ENCODE measurements around the gene TMEM89. TPM values are rescaled to one million over a fixed set of nuclear protein-coding genes. Genes with fewer than 3 reads are reported as not detected.

TMEM89 gene
- total and polyA plus RNA-seq, 2 of the 13 experiments (the other 11 are each of a cell fraction or from before 2014, with no cell fraction given), result 0.31 to 0.59 TPM

GRCh38 chr3:48648188-48648850 lies 26.8 kb upstream of the TMEM89 start:
- Histone ChIP-seq H3K27ac (ENCODE audit: extremely low read length, insufficient read depth, low read length) (no peak overlapping the region), H3K27me3 (ENCODE audit: control insufficient read depth in 1 of 2, insufficient read depth in 2 of 2, low read length in 2 of 2) (no peaks in the 10 kb centered on the region), H2AFZ (ENCODE audit: low read length) (no peak overlapping the region), H4K20me1 (ENCODE audit: insufficient read depth, low read length) (no peaks in the 10 kb centered on the region), H3K4me3 (replicated peaks in 1 of 3; ENCODE audit: insufficient read depth in 1 of 3, low read depth in 2 of 3, low read length in 3 of 3) (no peak overlapping the region), H3K79me2 (ENCODE audit: insufficient read depth, low read length) (no peaks in the 10 kb centered on the region), H3K9ac (ENCODE audit: insufficient read depth, low read depth, low read length) (no peak overlapping the region), H3K4me1 (ENCODE audit: insufficient read depth, low read length) (peaks cover 10% of the 10 kb centered on the region; the same call in 1 of the 2 replicates), H3K9me3 (ENCODE audit: low read length) (no peaks in the 10 kb centered on the region), H3K36me3 (replicated peaks in 1 of 2; ENCODE audit: control insufficient read depth in 1 of 2, insufficient read depth in 2 of 2, low read length in 2 of 2) (peaks cover 0 to 3% of the 10 kb centered on the region in 2 experiments; a peak in 3 of 5 replicates), H3K4me2 (ENCODE audit: low read depth, low read length) (no peak overlapping the region)
- no peak for ATAC-seq
- no peak for FAIRE-seq
- ChIA-PET POLR2A (no interaction called here), CTCF (ENCODE audit: low intra/inter-chr PET ratio, low total read pairs) (no interaction called here)
- no peak for DNase-seq (ENCODE audit: low spot score)
- BruUV-seq (replicated peaks), result no TSS peak
- intact Hi-C loops (cut with micrococcal nuclease; ENCODE audit: unreplicated experiment), result no loop called here
- WGBS (ENCODE audit: low lambda C conversion rate), result 77% methylated on average over 8 of the region's 15 CpGs
- in situ Hi-C loops (cut with HindIII; ENCODE audit: extremely low pct_ligation_motif_present, low pct_unique_long_range_greater_than_20kb), result no loop called here
- no peak for TF ChIP-seq ISX (CRISPR knock-in tag; conservative IDR thresholded peaks at IDR 0.05)
- TF ChIP-seq NCOR1 (IDR thresholded peaks at IDR 0.05; ENCODE audit: borderline replicate concordance, low read length), result no peak
- no peak for TF ChIP-seq ZNF724P (CRISPR knock-in tag; IDR thresholded peaks at IDR 0.05; ENCODE audit: borderline replicate concordance)
- no peak for TF ChIP-seq ESRRA (CRISPR knock-in tag; IDR thresholded peaks at IDR 0.05; ENCODE audit: low read depth)
- TF ChIP-seq, protein P1, sequence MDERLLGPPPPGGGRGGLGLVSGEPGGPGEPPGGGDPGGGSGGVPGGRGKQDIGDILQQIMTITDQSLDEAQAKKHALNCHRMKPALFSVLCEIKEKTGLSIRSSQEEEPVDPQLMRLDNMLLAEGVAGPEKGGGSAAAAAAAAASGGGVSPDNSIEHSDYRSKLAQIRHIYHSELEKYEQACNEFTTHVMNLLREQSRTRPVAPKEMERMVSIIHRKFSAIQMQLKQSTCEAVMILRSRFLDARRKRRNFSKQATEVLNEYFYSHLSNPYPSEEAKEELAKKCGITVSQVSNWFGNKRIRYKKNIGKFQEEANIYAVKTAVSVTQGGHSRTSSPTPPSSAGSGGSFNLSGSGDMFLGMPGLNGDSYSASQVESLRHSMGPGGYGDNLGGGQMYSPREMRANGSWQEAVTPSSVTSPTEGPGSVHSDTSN (CRISPR knock-in tag; IDR thresholded peaks at IDR 0.05), result no peak
- no peak for TF ChIP-seq ZNF383 (CRISPR knock-in tag; IDR thresholded peaks at IDR 0.05; ENCODE audit: borderline replicate concordance)
- TF ChIP-seq SPEN (CRISPR knock-in tag; IDR thresholded peaks at IDR 0.05; ENCODE audit: low read depth), result no peak
- TF ChIP-seq, protein P2, sequence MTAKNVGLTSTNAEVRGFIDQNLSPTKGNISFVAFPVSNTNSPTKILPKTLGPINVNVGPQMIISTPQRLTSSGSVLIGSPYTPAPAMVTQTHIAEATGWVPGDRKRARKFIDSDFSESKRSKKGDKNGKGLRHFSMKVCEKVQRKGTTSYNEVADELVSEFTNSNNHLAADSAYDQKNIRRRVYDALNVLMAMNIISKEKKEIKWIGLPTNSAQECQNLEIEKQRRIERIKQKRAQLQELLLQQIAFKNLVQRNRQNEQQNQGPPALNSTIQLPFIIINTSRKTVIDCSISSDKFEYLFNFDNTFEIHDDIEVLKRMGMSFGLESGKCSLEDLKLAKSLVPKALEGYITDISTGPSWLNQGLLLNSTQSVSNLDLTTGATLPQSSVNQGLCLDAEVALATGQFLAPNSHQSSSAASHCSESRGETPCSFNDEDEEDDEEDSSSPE (CRISPR knock-in tag; IDR thresholded peaks at IDR 0.05), result no peak
- TF ChIP-seq ZBTB25 (CRISPR knock-in tag; IDR thresholded peaks at IDR 0.05), result no peak
- no peak for TF ChIP-seq ZFP37 (CRISPR knock-in tag; IDR thresholded peaks at IDR 0.05; ENCODE audit: borderline replicate concordance)
- TF ChIP-seq REL (CRISPR knock-in tag; conservative IDR thresholded peaks at IDR 0.05), result no peak
- TF ChIP-seq, protein P3, sequence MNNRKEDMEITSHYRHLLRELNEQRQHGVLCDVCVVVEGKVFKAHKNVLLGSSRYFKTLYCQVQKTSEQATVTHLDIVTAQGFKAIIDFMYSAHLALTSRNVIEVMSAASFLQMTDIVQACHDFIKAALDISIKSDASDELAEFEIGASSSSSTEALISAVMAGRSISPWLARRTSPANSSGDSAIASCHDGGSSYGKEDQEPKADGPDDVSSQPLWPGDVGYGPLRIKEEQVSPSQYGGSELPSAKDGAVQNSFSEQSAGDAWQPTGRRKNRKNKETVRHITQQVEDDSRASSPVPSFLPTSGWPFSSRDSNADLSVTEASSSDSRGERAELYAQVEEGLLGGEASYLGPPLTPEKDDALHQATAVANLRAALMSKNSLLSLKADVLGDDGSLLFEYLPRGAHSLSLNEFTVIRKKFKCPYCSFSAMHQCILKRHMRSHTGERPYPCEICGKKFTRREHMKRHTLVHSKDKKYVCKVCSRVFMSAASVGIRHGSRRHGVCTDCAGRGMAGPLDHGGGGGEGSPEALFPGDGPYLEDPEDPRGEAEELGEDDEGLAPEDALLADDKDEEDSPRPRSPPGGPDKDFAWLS (CRISPR knock-in tag; IDR thresholded peaks at IDR 0.05; ENCODE audit: borderline replicate concordance), result no peak
- TF ChIP-seq ERF (CRISPR knock-in tag; IDR thresholded peaks at IDR 0.05), result no peak
- TF ChIP-seq, protein P4, sequence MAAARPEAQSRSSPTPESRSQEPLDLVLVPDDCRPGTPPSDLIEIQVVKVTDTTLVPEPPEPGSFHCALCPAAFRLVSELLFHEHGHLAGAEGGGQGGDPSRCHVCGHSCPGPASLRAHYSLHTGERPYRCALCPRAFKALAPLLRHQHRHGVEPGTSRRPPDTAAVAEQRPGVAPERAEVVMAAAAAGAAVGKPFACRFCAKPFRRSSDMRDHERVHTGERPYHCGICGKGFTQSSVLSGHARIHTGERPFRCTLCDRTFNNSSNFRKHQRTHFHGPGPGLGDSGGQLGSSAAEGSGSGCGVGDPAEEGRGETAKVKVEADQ (CRISPR knock-in tag; IDR thresholded peaks at IDR 0.05; ENCODE audit: borderline replicate concordance), result no peak
- TF ChIP-seq ZNF563 (CRISPR knock-in tag; IDR thresholded peaks at IDR 0.05), result no peak
- TF ChIP-seq STAG1 (CRISPR knock-in tag; IDR thresholded peaks at IDR 0.05), result no peak
- TF ChIP-seq HOXA3 (CRISPR knock-in tag; IDR thresholded peaks at IDR 0.05), result no peak
